Measurements from ENCODE around the gene MAP7D3. TPM values are rescaled to one million over a fixed set of nuclear protein-coding genes. Genes with fewer than 3 reads are reported as not detected.
"Not testable (repeated sequence)": the region's sequence is repeated elsewhere in the genome, so short reads cannot be mapped to it uniquely, and the experiment has no call there.

Gene MAP7D3
- total RNA-seq, 1 donor from 2014 or later, result 18.0 TPM

DNA sequence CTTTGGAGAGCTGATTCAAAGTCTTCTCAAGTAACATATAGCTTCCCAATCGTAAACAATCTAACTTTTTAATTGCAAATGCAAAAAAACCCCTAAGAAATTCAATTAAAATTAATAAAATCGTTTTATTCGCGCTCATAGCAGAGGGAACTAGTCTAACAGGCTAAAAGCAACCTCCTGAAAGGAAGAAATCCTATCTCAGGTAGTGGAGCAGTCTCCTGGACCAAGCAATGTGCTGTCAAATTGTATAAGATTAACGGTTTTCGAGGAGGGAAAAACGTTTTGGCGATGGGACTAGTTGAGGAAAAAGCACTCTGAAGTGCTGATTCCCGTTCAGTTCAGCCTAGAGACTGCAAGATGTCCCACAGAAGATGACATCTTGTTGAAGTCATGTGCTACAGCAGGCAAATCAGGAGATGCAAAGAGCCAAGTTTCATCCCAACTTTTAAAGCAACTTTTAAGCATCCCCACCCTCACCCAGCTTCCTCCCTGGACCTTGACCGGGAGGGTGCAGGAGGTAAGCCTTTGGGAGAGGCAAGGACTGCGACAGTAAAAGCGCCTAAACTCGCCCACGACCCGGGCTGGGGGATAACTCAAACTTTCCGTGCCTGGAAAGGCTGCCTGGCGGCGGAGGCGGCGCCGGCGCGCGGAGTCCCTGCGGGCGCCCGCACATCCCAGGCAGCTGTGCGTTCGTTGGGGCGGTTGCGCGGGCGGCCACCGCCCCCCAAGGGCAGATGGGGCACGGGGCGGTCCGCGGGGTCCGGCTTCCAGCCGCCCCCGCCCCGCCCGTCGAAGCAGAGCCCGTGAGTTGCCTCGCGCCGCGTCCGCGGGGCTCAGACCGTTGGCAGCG, 784 bp downstream of the MAP7D3 start:
- DNase-seq, result peak; percentile 13

DNA sequence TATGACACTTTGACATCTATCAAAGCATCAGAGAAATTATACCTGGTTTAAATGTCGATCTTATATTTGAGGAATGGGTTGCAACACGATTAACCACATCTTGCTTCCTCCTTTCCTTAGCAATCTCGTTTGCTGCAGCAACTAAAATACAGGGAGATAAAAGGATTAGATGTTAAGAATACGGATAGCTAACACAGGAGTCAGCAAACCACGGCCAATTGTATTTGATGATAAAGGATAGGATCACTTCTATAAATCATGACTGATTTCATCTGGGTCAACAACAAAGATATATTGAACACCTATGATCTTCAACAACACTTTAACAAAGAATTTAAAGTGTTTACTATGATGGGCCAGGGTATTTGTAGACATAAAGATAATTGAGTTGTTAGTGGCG, 5.0 kb downstream of the MAP7D3 start:
- no peak for DNase-seq

DNA sequence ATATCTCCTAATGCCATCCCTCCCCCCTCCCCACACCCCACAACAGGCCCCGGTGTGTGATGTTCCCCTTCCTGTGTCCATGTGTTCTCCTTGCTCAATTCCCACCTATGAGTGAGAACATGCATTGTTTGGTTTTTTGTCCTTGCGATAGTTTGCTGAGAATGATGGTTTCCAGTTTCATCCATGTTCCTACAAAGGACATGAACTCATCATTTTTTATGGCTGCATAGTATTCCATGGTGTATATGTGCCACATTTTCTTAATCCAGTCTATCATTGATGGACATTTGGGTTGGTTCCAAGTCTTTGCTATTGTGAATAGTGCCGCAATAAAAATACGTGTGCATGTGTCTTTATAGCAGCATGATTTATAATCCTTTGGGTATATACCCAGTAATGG, 13.4 kb downstream of the MAP7D3 start:
- not testable (repeated sequence) for DNase-seq

GRCh38 chrX:136237074-136237473, 14.1 kb downstream of the MAP7D3 start:
- no peak for DNase-seq

DNA sequence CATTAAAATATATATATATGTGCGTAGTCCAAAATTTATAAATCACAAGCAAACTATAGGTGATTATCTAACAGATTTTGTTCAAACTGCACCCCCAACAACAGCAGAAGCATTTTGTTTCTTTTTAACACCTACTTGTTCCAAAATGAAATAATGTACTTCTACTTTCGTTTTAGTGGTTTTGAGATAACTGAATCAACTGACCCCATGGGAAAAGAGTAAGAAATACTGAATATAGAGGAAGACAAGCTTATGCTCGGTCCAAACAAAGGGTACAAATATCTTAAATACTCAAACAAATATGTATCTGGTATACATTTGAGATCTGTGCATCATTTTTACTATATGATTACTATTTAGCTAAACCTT, 22.4 kb downstream of the MAP7D3 start:
- no peak for DNase-seq

- DNase-seq, result no peak
Measured at GRCh38 chrX:136227948-136228838, 23.0 kb downstream of the MAP7D3 start.

DNA sequence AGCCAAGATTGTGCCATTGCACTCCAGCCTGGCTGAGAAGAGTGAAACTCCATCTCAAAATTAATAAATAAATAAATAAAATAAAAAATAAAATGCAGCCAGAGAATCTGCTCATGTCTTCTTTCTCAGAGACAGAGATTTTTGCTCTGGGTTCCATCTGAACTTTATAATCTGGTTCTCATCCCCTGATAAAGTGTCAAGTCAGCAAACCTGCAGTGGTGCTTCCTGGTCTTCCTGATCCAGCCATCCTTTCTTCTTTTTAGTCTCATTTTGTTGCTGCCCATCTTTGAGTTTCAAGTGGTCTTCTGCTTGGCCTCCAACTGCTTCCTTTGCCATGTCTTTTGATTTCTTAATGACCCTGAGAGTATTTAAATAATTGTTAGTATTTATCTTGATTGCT, 24.1 kb downstream of the MAP7D3 start:
- no peak for DNase-seq

DNA sequence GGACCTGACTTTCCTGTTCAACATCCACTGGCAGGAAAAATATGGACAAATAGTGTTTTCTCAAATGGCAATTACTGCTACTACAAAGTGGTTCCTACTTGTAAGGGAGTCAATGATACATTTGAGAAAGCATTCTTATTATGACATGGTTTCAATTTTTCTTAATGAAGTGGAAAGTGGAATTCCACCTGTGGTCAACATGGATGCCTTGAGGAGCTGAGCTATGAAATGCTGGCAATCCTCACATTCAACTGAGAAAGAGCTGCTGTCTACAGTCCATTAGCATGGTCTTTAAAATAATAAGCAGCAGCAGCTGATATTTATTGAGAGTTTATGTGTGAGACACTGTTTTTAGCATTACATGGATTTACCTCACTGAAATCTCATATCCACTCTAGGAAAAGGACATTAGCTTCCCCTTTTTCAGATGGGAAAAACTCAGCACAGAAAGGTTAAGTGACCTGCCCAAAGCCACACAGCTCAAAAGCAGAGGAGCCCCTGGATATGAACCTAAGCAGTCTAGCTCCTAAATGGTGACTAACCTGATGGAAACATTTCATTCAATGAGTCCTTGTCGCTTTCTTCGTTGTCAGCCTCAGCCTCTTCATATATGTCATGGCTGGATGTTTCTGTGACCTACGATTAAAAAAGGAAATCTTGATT, 29.2 kb downstream of the MAP7D3 start:
- no peak for DNase-seq

- no peak for DNase-seq
Measured at GRCh38 chrX:136220951-136221350, 30.2 kb downstream of the MAP7D3 start.

DNA sequence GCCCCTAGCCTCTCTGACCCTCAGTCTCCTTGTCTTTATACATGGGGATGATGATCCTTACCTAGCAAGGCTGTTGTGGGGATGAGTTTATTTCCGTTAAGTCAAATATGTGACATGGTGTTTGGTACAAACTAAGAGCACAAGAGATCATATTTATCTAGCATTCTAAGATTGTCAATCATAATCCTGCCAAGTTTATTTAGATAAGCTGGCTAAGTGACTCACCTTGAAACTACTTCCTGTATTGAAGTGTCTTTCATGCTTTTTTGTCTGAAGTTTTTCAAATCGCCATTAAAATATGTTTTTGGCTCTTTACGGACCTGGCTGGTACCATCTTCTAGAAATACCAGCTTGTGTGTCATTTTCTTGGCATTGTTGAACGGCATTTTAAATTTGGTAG, 30.7 kb downstream of the MAP7D3 start:
- DNase-seq, result no peak

DNA sequence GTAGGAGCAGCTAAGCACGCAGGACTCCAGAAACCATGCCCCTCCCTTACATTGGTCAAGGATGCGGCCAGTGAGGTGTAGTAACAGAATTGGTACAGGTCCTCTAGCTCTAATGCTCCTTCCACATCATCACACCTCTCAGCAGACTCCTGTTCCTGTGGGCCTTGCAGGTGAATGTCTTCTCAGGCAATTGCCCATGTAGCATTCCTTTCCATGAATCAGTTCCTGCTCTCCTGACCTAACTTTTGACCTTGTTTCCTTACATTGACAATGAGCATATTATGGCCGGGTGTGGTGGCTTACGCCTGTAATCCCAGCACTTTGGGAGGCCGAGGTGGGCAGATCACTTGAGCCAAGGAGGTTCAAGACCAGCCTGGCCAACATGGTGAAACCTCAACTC, 31.3 kb downstream of the MAP7D3 start:
- no peak for DNase-seq

DNA sequence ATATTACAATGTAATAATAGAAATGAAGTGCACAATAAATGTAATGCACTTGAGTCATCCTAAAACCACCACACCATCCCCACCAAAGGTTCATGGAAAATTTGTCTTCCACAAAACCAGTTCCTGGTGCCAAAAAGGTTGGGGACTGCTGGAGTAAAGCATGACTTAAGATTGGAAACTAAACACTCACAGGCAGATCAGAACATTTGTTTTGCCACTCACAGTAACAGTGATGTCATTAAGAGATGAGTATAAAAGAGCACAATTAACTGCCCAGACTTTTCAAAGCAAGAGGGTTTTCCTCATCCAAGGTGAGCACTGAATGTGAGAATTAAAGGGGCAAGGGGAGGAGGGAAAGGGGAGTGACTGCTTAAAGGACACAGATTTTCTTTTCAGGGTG, 35.6 kb downstream of the MAP7D3 start:
- no peak for DNase-seq

GRCh38 chrX:136214551-136214950, 36.6 kb downstream of the MAP7D3 start:
- peak; percentile 48 for DNase-seq

GRCh38 chrX:136212557-136213111, 38.6 kb downstream of the MAP7D3 start:
- no peak for DNase-seq

DNA sequence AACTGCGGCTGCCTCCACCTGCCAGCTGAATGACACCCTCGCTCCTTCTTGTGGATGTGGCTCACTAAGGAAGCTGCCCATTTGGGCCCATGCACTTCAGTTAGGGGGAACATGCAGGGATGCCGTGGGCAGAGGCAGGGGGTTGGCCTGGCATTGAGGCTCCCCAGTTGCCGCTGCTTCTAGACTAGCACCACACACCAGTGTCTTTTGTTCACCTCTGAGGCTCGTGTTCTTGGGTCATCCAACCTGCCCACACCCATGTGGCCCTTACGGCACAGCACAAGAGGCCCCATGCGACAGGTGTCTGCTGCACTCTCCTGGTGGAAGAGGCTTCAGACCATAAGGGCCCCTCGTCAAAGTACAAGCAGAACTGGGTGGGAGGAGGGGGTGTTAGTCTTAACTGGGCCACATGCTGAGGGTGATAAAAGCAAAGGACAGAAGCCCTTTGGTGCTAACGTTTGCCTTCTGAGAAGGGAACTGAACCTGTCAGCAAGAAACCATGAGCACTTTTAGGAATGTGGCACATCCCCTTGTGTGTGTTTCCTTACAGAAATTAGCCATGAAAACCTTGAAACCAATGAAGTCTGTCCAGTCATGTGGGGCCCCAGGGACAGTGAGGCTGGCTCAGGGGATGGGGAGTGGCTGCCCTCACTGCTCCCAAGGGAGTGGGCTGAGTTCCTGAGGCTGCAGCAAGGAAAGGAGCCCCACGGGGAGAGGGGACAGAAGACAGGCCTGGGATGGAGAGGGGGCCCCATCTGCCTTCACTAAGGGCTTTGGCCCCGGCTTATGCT, 39.2 kb downstream of the MAP7D3 start:
- DNase-seq, result no peak

DNA sequence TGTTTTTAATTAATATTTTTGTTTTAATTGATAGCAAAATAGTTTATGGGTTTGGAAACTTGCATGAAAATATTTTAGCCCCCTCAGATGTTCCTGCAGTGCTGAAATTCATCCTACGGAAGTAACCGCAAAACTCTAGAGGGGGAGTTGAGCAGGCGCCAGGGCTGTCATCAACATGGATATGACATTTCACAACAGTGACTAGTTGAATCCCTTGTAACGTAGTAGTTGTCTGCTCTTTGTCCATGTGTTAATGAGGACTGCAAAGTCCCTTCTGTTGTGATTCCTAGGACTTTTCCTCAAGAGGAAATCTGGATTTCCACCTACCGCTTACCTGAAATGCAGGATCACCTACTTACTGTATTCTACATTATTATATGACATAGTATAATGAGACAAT, 40.4 kb downstream of the MAP7D3 start:
- peak; percentile 37 for DNase-seq

DNA sequence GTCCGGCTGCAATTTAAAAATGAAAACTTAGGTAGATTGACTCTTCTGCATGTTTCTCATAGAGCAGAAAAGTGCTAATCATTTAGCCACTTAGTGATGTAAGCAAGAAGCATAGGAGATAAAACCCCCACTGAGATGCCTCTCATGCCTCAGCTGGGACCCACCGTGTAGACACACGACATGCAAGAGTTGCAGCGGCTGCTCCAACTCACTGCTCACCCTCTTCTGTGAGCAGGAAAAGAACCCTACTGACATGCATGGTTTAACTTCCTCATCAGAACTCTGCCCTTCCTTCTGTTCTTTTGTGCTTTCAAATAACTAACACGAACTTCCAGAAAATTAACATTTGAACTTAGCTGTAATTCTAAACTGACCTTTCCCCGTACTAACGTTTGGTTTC, 41.0 kb downstream of the MAP7D3 start:
- DNase-seq, result no peak

DNA sequence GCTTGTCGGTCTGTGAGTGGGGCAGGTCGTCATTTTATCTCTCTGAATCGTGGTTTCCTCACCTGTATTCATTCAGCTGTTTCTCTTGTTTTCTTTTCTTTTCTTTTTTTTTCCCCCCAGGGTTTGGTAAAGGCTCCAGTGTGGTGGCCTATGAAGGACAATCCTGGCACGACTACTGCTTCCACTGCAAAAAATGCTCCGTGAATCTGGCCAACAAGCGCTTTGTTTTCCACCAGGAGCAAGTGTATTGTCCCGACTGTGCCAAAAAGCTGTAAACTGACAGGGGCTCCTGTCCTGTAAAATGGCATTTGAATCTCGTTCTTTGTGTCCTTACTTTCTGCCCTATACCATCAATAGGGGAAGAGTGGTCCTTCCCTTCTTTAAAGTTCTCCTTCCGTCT, 41.4 kb downstream of the MAP7D3 start:
- DNase-seq, result no peak

GRCh38 chrX:136209016-136209738, 42.0 kb downstream of the MAP7D3 start:
- DNase-seq, result no peak

DNA sequence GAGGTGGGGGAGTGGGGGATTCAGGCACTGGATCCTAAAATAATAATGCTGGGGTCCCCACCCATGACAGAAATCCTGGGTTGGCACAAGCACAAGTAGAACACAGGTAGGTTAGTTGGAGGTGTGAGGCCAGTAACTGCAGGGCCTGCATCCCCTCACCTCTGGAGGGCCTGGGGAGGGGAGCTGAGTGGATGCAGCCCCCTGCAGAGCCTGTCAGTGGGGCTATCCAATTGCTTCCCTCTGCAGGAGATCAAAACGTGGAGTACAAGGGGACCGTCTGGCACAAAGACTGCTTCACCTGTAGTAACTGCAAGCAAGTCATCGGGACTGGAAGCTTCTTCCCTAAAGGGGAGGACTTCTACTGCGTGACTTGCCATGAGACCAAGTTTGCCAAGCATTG, 43.7 kb downstream of the MAP7D3 start:
- no peak for DNase-seq

GRCh38 chrX:136206916-136207315, 44.3 kb downstream of the MAP7D3 start:
- no peak for DNase-seq

All from skin of body (tissue), 2 donors.